ENCODE results near the gene HMGN5. TPM values are rescaled to one million over a fixed set of nuclear protein-coding genes. Genes with fewer than 3 reads are reported as not detected.

HMGN5 gene
- total RNA-seq, 1 donor from 2014 or later = 0.40 TPM

DNA sequence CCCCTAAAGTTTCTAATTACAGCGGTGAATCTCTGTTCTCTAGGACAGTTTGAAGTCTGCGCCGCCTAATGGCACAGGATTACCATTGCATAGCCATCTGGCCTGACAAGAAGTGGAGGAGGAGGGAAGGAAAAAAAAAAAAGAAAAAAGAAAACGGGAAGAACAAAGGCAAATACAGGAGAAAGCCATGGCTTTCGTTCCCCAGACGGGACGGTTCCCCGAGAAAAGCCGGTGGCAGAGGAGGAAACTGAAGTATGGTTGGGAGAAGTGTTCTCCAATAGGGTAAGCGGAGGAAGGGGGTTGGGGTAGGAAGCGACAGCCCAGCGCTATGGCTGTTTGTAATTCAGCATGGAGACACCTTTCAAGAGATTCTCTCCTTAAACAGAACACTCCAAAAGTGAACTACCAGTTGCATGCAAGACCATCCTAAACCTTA lies 80.8 kb downstream of the HMGN5 start:
- peak; percentile 47 to 55 for DNase-seq (ENCODE audit: low read depth in 2 of 2)

DNA sequence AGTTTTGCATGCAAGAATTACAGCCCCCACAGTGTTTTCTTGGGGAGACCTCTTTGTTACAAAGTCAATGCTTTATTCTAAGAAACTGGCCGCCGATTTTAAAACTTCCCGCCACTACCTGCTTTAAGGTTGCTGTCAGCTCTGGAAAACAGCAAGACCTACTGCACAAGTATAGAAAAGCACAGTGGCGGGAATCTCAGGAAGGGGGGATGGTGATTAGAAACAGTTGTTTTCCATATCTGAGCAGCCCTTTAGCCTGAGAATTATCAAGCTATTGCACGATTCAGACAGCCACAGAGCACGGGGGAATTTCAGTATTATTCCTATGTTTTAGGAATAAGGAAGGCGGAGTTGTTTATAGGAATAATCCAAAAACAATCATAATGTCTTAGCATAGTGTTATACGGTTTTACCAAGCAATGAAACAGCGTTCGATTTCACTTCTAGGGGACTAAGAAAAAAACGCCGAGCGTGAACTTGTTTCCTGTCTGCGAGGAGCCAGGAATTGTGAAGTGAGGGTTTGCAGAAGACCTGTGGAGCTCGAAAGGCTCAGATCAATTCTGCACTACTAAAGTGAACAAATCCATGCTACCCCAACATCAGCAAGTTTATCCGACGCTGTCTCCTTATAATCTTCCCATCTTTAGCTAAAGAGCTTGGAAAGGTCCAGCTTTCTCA lies 81.3 kb downstream of the HMGN5 start:
- no peak for DNase-seq (ENCODE audit: low read depth in 2 of 2)

DNA sequence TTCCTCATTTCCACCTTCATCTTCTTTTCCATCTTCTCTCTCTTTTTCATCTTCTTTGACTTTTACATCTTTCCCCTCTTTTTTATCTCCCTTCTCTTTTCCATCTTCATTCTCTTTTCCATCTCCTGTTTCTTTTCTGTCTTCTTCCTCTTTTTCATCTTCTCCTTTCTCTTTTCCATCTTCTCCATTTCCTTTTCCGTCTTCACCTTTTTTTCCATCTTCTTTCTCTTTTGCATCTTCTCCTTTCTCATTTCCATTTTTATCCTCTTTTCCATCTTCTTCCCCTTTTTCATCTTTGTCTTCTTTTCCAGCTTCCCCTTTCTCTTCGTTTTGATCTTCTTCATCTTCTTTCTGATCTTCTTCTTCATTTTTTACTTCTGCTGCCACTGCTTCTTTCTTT lies 87.0 kb downstream of the HMGN5 start:
- DNase-seq (ENCODE audit: low read depth in 2 of 2) = no peak

DNA sequence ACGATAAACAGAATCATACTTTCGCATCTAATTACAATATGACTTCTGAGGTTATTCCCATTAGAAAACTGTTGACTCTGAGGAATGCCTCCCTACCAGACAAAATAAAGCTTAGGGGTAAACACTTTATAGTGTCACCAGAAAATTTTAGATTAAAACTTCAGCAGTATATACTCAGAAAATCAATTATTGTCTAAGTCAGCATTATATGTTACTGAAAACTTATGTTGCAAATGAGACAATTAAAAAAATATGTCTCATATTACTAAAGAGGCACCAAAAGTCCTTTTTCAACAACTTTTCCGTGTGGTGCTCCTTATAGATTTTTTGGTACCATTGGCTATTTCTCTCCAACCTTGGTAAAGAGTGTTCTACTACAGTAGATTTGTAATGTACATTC lies 91.4 kb downstream of the HMGN5 start:
- no peak for DNase-seq (ENCODE audit: low read depth in 2 of 2)

DNA sequence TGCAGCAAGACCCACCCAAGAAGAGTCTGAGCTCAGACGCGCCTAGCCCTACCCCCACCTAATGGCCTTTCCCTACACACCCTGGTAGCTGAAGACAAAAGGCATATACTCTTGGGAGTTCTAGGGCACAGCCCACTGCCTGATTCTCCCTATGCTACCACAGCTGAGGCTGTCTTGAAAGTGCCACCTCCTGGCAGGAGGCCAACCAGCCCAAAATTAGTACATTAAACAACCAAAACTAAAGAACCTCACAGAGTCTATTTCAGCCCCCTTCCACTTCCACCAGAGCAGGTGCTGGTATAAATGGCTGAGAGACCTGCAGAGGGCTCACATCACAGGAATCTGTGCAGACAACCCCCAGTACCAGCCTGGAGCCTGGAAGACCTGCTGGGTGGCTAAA lies 119.1 kb downstream of the HMGN5 start:
- DNase-seq (ENCODE audit: low read depth in 2 of 2) = no peak

Other genes starting within 250 kb of the HMGN5 start
- 24.2 and 30.9 TPM in 2 replicates for gene SH3BGRL, start 189 bp upstream of the HMGN5 start, total RNA-seq

Data from lung microvascular endothelial cell (primary cell).